Bronchial epithelial cell (primary cell): ENCODE results near the gene SLC35G2. TPM values are rescaled to one million over a fixed set of nuclear protein-coding genes. Genes with fewer than 3 reads are reported as not detected.
"Not testable (repeated sequence)": the region's sequence is repeated elsewhere in the genome, so short reads cannot be mapped to it uniquely, and the experiment has no call there.

Experiments used
- DNase-seq: peaks from one replicate; pipeline ENCODE4 v3.0.0-alpha.2; 2010; ENCODE audit warnings: low read depth
- FAIRE-seq: peaks from 2 replicates; lab custom pipeline; 2011; peaks lifted over from hg19 to GRCh38; lab: Jason Lieb, UNC
- H3K27me3 ChIP-seq: 2 replicates; pipeline ENCODE4 v1.5.1; 2011; ENCODE audit warnings: low read length; ENCODE audit not compliant: control insufficient read depth, insufficient read depth
- H3K36me3 ChIP-seq: 2 replicates; pipeline ENCODE4 v1.5.1; 2011; ENCODE audit warnings: low read length; ENCODE audit not compliant: control insufficient read depth, insufficient read depth
- H3K4me3 ChIP-seq: 2 replicates; pipeline ENCODE4 v1.5.1; 2011; ENCODE audit warnings: mild to moderate bottlenecking, low read depth, low read length, control low read depth
- CTCF ChIP-seq: IDR thresholded peaks from 2 replicates; pipeline ENCODE4 v1.5.1; 2011; ENCODE audit warnings: mild to moderate bottlenecking, moderate library complexity, low read length, control low read depth, inconsistent platforms; ENCODE audit not compliant: insufficient read depth, severe bottlenecking
- total RNA-seq: library from RNA; depleted of rRNA; stranded (reverse); fragments of >200 nt; gene quantifications from 2 replicates; pipeline ENCODE4 v1.2.1, GENCODE V29; 2014

The SLC35G2 gene
- total RNA-seq, 1 donor from 2014 or later, result 2.1 TPM

GRCh38 chr3:136788154-136788553 is 30.8 kb upstream of the SLC35G2 start:
- H3K4me3 ChIP-seq, result no peak overlapping the region
- TF ChIP-seq CTCF, result no peak
- DNase-seq, result no peak
- no peak for FAIRE-seq
- no peaks in the 10 kb centered on the region for H3K36me3 ChIP-seq
- no peaks in the 10 kb centered on the region for H3K27me3 ChIP-seq

GRCh38 chr3:136789976-136790375 is 28.9 kb upstream of the SLC35G2 start:
- DNase-seq (no peak), FAIRE-seq (no peak)
- TF ChIP-seq CTCF, result no peak
- H3K27me3 ChIP-seq, result no peaks in the 10 kb centered on the region
- no peaks in the 10 kb centered on the region for H3K36me3 ChIP-seq
- no peak overlapping the region for H3K4me3 ChIP-seq

- no peak for TF ChIP-seq CTCF
- DNase-seq (no peak), FAIRE-seq (no peak)
- Histone ChIP-seq H3K36me3 (no peaks in the 10 kb centered on the region), H3K27me3 (no peaks in the 10 kb centered on the region), H3K4me3 (no peak overlapping the region)
Observed at GRCh38 chr3:136790786-136791185, 28.1 kb upstream of the SLC35G2 start.

GRCh38 chr3:136792556-136793330 is 26.2 kb upstream of the SLC35G2 start:
- Histone ChIP-seq H3K27me3 (no peaks in the 10 kb centered on the region), H3K4me3 (no peak overlapping the region), H3K36me3 (no peaks in the 10 kb centered on the region)
- no peak for TF ChIP-seq CTCF
- FAIRE-seq (no peak), DNase-seq (no peak)

- DNase-seq, H3K36me3 ChIP-seq, H3K27me3 ChIP-seq, FAIRE-seq, H3K4me3 ChIP-seq: not testable (repeated sequence)
Observed at GRCh38 chr3:136801146-136801545, 17.8 kb upstream of the SLC35G2 start.

- Histone ChIP-seq H3K27me3 (no peaks in the 10 kb centered on the region), H3K36me3 (no peaks in the 10 kb centered on the region), H3K4me3 (no peak overlapping the region)
- DNase-seq (peak; percentile 52), FAIRE-seq (no peak)
- TF ChIP-seq CTCF, result no peak
Observed at GRCh38 chr3:136802481-136802996, 16.4 kb upstream of the SLC35G2 start.
